Stimulated activated CD4-positive, alpha-beta T cell treated with anti-CD3 and anti-CD28 coated beads, Interleukin-12 subunit alpha, Interleukin-12 subunit beta, amount 100 ng/mL, for 24 hours (primary cell): ENCODE results near the gene STIM1.

Source experiments
- DNase-seq, 2 experiments: peaks; one replicate each; pipeline ENCODE4 v3.0.0-alpha.2; 2020; ENCODE audit warnings: low read depth in 2 of 2

Gene STIM1

GRCh38 chr11:3916962-3917361, 61.5 kb downstream of the STIM1 start:
- DNase-seq, result peak in 1 of 2 experiments; percentile 8

DNA sequence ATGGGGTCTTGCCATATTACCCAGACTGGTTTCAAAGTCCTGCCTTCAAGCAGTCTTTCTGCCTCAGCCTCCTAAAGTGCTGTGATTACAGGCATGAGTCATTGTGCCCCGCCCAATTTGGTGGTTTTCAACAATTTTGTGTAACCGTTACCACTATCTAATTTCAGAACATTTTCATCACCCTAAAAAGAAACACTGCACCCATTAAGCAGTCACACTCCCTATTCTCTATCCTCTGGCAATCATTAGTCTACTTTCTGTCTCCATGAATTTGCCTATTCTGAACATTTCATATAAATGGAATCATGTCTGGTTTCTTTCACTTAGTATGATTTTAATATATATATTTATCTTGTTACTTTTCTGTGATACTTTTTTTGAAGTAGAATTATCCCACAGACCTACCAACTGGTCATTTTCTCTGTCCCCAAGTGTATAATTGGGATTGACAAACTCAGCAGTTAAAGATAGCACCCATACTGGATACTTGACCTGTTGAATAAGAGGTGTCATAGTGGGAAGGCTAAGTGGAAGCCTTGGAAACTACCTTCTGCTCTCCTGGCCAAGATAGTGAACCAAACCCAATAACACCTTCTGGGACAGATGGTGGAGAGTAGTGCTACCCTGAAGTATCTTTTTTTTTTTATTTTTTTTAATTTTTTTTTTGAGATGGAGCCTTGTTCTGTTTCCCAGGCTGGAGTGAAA, 64.8 kb downstream of the STIM1 start:
- DNase-seq, result peak; percentile 51 to 66

- no peak for DNase-seq
Measured at GRCh38 chr11:3922056-3922455, 66.6 kb downstream of the STIM1 start.

- DNase-seq, result no peak
Measured at GRCh38 chr11:3925513-3925912, 70.0 kb downstream of the STIM1 start.

GRCh38 chr11:3926458-3927095, 71.1 kb downstream of the STIM1 start:
- DNase-seq, result no peak

- no peak for DNase-seq
Measured at GRCh38 chr11:3927129-3927796, 71.8 kb downstream of the STIM1 start.

- no peak for DNase-seq
Measured at GRCh38 chr11:3929232-3929631, 73.8 kb downstream of the STIM1 start.

GRCh38 chr11:3929649-3930048, 74.2 kb downstream of the STIM1 start:
- DNase-seq, result no peak

- no peak for DNase-seq
Measured at GRCh38 chr11:3932698-3933097, 77.2 kb downstream of the STIM1 start.

GRCh38 chr11:3933165-3933628, 77.7 kb downstream of the STIM1 start:
- DNase-seq, result no peak

GRCh38 chr11:3934658-3935057, 79.2 kb downstream of the STIM1 start:
- DNase-seq, result no peak

DNA sequence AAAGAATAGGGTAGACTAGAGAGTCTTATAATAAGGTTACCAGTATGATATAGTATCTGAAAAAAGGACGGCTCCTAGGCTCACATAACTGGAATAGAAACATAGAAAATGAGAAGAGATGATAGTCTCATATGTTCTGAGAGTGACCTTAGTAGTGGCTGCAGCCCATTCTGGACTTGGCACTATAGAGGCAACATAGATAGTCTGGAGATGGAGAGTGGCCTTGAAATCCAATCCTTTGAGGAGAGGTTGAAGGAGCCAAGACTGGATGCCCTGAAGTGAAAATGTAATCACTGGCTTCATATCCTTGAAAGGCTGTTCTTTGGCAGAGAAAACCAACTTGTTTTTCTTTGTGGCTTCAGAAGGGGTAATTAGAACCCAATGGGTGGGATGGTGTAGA, 81.1 kb downstream of the STIM1 start:
- no peak for DNase-seq

- no peak for DNase-seq
Measured at GRCh38 chr11:3939211-3939610, 83.7 kb downstream of the STIM1 start.

GRCh38 chr11:3939651-3940190, 84.3 kb downstream of the STIM1 start:
- DNase-seq, result no peak

DNA sequence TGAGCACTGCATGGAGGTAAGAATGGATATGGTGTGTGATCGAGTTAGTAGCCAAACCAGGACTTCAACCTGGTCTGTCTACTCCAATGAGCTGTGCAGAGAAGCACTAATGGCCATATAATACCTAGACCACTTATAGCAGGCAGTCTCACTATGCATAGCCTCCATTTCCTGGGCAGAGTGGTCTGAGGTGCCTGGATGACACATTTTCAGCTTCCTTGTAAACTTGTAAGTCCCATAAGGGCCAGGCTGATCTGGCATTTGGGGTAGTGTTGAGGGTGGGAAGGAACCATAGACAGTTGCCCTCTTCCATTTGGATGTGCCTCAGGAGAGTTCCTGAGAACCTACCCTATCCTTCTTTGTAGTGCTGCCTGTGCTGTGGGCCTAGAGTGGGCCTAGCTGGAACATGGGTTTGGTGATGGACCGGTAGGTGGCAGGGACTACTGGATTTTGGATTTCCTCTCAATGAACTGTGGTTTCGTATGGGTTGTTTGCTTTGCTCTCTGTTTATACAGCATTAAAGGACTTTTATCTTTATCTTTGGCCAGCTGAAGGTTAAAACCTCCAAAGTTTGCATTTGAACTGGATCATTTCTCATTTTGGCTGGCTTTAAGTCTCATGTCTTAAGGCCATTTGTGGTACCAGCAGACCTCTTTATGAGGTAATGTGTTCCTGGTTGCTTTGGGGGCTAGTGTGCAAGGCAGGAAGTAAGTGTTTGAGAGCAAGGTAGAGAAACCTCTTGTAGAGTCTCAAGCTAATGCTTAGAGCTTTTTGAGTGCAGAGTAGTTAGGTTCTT, 86.9 kb downstream of the STIM1 start:
- DNase-seq, result no peak

DNA sequence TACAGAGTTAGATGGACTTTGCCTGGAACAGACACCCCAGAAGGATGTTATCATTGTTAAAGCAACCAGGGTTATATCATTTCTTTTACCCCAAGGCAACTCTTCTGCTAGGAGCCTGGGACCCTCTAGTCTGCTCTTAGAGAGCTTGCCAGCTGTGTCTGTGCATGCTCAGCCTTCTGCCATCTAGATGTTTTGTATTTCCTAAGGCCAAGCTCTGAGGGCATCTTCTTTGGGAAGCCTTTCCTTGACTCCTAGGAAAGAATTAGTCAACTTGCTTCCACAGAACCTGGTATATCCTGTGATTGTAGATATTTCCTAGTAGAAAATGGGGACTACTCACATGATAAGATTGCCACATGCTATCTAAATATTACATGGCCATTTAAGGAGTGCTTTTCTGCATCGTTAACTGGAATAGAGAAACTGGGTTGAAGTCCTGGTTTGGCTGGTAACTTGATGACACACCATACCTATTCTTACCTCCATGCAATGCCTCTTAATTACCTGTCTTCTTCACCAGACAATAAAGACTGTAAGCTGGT, 87.6 kb downstream of the STIM1 start:
- DNase-seq, result no peak

DNA sequence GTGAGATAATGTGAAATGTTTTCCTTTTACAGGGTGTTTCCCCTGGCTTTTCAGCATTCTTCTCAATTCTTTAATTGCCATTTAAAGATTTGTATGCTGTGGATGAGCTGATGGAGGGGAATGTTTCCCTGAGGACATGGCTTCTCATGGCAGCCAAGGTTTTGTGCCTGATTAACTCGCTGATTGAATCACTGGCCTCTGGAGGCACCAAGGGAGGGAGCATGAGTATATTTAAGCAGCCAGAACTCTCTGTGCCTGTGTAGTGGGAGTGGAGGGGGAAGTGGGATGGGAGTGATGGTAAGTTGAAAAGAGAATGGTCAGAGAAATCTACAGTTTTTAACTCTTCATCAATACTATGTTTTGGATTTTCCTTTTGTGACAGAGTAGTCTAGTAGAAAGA, 88.7 kb downstream of the STIM1 start:
- DNase-seq, result no peak

GRCh38 chr11:3946455-3947017, 91.1 kb downstream of the STIM1 start:
- no peak for DNase-seq

- DNase-seq, result no peak
Measured at GRCh38 chr11:3947061-3947460, 91.6 kb downstream of the STIM1 start.

DNA sequence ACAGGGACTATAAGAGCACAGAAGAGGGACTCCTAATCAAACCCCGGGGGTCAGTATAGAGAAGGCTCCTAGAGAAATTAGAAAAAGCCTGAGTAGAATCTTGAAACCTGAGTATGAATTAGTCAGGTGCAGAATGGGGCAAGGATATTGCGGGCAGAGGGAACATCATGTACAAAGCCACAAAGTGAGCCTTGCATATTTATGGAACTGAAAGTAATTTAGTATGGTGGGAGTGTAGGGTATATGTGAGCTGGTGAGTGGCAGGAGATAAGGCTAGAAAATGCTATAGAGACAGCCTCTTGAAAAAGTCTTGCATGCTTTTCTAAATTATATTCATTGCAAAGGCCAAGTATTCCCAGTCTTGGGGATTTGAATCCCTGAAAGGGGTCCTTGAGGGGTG, 93.7 kb downstream of the STIM1 start:
- no peak for DNase-seq

- no peak for DNase-seq
Measured at GRCh38 chr11:3950996-3951660, 95.7 kb downstream of the STIM1 start.
